Breast epithelium (tissue), 3 donors: ENCODE measurements around the gene CLASP1.

Experiments used
- POLR2A ChIP-seq: fragments of 450-650 bp; IDR thresholded peaks from one replicate; pipeline ENCODE4 v1.6.1; 2016; ENCODE audit warnings: antibody characterized with exemption, mild to moderate bottlenecking, moderate library complexity
- POLR2AphosphoS5 ChIP-seq, 3 donors: sonication (generic); formaldehyde crosslinking; IDR thresholded peaks; one replicate each; pipeline ENCODE4 v1.6.1; 2017; ENCODE audit warnings: antibody characterized with exemption in 3 of 3
- TF ChIP-seq, protein P1 (sequence below), 3 donors: fragments of 450-650 bp; IDR thresholded peaks; one replicate each; pipeline ENCODE4 v1.5.1; 2016 to 2017; ENCODE audit warnings: antibody characterized with exemption in 3 of 3, mild to moderate bottlenecking in 3 of 3, moderate library complexity in 3 of 3

DNA sequence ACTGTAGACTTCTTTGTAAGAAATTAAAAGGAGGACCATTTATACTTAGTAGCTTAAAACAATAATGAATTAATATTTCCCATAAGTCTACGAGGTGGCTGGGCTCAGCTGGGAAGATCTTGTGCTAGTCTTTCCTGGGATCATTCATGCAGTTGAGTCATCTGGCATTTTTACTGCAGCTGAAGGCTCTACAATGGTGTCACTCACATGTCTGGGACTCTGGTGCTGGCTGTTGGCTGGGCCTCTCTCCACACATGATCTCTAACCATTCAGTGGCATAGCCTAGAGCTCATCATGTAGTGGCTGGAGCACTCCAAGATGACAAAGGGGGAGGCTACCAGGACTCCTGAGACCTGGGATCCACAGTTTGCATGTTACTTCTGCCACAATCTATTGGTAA, 35.5 kb downstream of the CLASP1 start:
- TF ChIP-seq, protein P1, sequence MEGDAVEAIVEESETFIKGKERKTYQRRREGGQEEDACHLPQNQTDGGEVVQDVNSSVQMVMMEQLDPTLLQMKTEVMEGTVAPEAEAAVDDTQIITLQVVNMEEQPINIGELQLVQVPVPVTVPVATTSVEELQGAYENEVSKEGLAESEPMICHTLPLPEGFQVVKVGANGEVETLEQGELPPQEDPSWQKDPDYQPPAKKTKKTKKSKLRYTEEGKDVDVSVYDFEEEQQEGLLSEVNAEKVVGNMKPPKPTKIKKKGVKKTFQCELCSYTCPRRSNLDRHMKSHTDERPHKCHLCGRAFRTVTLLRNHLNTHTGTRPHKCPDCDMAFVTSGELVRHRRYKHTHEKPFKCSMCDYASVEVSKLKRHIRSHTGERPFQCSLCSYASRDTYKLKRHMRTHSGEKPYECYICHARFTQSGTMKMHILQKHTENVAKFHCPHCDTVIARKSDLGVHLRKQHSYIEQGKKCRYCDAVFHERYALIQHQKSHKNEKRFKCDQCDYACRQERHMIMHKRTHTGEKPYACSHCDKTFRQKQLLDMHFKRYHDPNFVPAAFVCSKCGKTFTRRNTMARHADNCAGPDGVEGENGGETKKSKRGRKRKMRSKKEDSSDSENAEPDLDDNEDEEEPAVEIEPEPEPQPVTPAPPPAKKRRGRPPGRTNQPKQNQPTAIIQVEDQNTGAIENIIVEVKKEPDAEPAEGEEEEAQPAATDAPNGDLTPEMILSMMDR (IDR thresholded peaks at IDR 0.05) = no peak
- TF ChIP-seq POLR2A = no peak
- TF ChIP-seq POLR2AphosphoS5 (IDR thresholded peaks at IDR 0.05) = no peak
